Stomach (tissue), 4 donors: ENCODE data around the gene NBR1.
"Not testable (repeated sequence)": the region's sequence is repeated elsewhere in the genome, so short reads cannot be mapped to it uniquely, and the experiment has no call there.

ENCODE experiments used
- EP300 ChIP-seq: sonication (generic); formaldehyde crosslinking; IDR thresholded peaks from one replicate; pipeline ENCODE4 v1.6.1; 2017; ENCODE audit warnings: antibody characterized with exemption
- POLR2A ChIP-seq, 4 donors: fragments of 450-650 bp; IDR thresholded peaks; one replicate each; pipeline ENCODE4 v1.6.1; 2016; ENCODE audit warnings: antibody characterized with exemption in 4 of 4, control low read depth in 2 of 4, mild to moderate bottlenecking in 1 of 4, moderate library complexity in 1 of 4
- POLR2AphosphoS5 ChIP-seq, 3 donors: sonication (generic); formaldehyde crosslinking; IDR thresholded peaks; one replicate each; pipeline ENCODE4 v1.6.1; 2016; ENCODE audit warnings: antibody characterized with exemption in 3 of 3
- TF ChIP-seq, protein P1 (sequence below), 7 experiments: fragments of 450-650 bp in 4 of 7; fragments of 200-600 bp in 3 of 7; sonication (generic) in 3 of 7; IDR thresholded peaks; one replicate each; pipeline ENCODE4 v1.5.1; 2016 to 2019; ENCODE audit warnings: antibody characterized with exemption in 7 of 7, control low read depth in 2 of 7, mild to moderate bottlenecking in 1 of 7

DNA sequence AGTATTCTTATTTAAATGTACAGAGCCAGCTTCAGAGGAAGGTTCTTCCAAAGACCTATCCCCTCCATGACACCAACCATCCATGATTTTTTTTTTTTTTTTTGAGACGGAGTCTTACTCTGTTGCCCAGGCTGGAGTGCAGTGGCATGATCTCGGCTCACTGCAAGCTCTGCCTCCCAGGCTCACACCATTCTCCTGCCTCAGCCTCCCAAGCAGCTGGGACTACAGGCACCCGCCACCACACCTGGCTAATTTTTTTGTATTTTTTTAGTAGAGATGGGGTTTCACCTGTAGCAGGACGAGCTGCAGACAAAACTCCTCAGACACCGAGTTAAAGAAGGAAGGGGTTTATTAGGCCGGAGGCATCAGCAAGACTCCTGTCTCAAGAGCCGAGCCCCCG is 11.1 kb upstream of the NBR1 start:
- TF ChIP-seq, protein P1, sequence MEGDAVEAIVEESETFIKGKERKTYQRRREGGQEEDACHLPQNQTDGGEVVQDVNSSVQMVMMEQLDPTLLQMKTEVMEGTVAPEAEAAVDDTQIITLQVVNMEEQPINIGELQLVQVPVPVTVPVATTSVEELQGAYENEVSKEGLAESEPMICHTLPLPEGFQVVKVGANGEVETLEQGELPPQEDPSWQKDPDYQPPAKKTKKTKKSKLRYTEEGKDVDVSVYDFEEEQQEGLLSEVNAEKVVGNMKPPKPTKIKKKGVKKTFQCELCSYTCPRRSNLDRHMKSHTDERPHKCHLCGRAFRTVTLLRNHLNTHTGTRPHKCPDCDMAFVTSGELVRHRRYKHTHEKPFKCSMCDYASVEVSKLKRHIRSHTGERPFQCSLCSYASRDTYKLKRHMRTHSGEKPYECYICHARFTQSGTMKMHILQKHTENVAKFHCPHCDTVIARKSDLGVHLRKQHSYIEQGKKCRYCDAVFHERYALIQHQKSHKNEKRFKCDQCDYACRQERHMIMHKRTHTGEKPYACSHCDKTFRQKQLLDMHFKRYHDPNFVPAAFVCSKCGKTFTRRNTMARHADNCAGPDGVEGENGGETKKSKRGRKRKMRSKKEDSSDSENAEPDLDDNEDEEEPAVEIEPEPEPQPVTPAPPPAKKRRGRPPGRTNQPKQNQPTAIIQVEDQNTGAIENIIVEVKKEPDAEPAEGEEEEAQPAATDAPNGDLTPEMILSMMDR (IDR thresholded peaks at IDR 0.05), result not testable (repeated sequence)
- not testable (repeated sequence) for TF ChIP-seq POLR2A (IDR thresholded peaks at IDR 0.05); EP300; POLR2AphosphoS5 (IDR thresholded peaks at IDR 0.05)
